HCT116 (cell line): ENCODE results near the gene PRKAG2. TPM values are rescaled to one million over a fixed set of nuclear protein-coding genes. Genes with fewer than 3 reads are reported as not detected.
A peak's percentile ranks its signal among the peaks of the same experiment; 100 is the strongest.

ENCODE experiments used
- ATAC-seq: fragments of 200-7000 bp; cut with Tn5 transposase; 2 replicates; pipeline ENCODE4 v1.9.1; 2020; ENCODE audit warnings: mild to moderate bottlenecking, moderate library complexity
- BruUV-seq: library from RNA; stranded (reverse); fragments of 400-500 nt; replicated peaks from 2 replicates; lab custom pipeline; 2021; lab: Mats Ljungman, UMichigan
- CTCF ChIA-PET: fragments of 300-600 bp; sonication (Branson Sonifier 250); formaldehyde crosslinking; loops from one replicate; lab custom pipeline; 2021; ENCODE audit warnings: antibody characterized with exemption; lab: Charles Lee
- POLR2A ChIA-PET: fragments of 300-600, 350-600 bp; sonication (Branson Sonifier 250); formaldehyde crosslinking; loops from one replicate; lab custom pipeline; 2021; ENCODE audit warnings: antibody characterized with exemption; lab: Charles Lee
- RAD21 ChIA-PET, 2 experiments: fragments of 300-600 bp; sonication (Branson Sonifier 250); formaldehyde crosslinking; loops; one replicate each; lab custom pipeline; 2023; ENCODE audit warnings: low total read pairs in 2 of 2; ENCODE audit not compliant: uncharacterized antibody in 2 of 2, unreplicated experiment in 2 of 2, low non-redundant PET in 1 of 2; lab: Charles Lee
- DNase-seq: peaks from one replicate; pipeline ENCODE4 v3.0.0-alpha.2; 2010; ENCODE audit warnings: low read depth, low spot score
- H2AFZ ChIP-seq: fragments of 200-600 bp; shearing (Covaris generic), sonication (generic); 2 replicates; pipeline ENCODE4 v1.6.1; 2017; ENCODE audit warnings: low read depth, mixed run types, mixed read lengths, antibody characterized with exemption, low read length; ENCODE audit not compliant: poor library complexity, severe bottlenecking
- H3K27ac ChIP-seq: 2 replicates; pipeline ENCODE4 v1.5.1; 2012; ENCODE audit warnings: low read depth, low read length
- H3K27me3 ChIP-seq: fragments of 200-600 bp; sonication (generic); 2 replicates; pipeline ENCODE4 v1.6.1; 2016; ENCODE audit warnings: mixed run types, low read length, mixed read lengths; ENCODE audit not compliant: insufficient read depth
- H3K36me3 ChIP-seq, 2 experiments: fragments of 200-500 bp in 1 of 2; fragments of 200-600 bp in 1 of 2; sonication (Bioruptor generic) in 1 of 2; sonication (generic) in 1 of 2; 2 replicates each; pipeline versions ENCODE4 v1.5.1 to v1.6.1; 2014 to 2016; ENCODE audit warnings: low read length in 2 of 2, inconsistent platforms in 1 of 2, mixed read lengths in 1 of 2, mixed run types in 1 of 2; ENCODE audit not compliant: insufficient read depth in 2 of 2, control insufficient read depth in 1 of 2
- H3K4me1 ChIP-seq, 2 experiments: fragments of 200-600 bp in 1 of 2; sonication (generic) in 1 of 2; 2 replicates each; pipeline versions ENCODE4 v1.5.1 to v1.6.1; 2012 to 2017; ENCODE audit warnings: low read length in 2 of 2, inconsistent platforms in 1 of 2, mild to moderate bottlenecking in 1 of 2, mixed read lengths in 1 of 2, mixed run types in 1 of 2, moderate library complexity in 1 of 2; ENCODE audit not compliant: insufficient read depth in 2 of 2, control insufficient read depth in 1 of 2
- H3K4me2 ChIP-seq: fragments of 200-600 bp; sonication (generic); 2 replicates; pipeline ENCODE4 v1.6.1; 2017; ENCODE audit warnings: mixed run types, low read length, mixed read lengths
- H3K4me3 ChIP-seq, 2 experiments: fragments of 200-600 bp in 1 of 2; sonication (generic) in 1 of 2; replicated peaks in 1 of 2; 2 replicates each; pipeline ENCODE4 v1.5.1; 2011 to 2016; ENCODE audit warnings: low read length in 2 of 2, control low read depth in 1 of 2, low read depth in 1 of 2, mild to moderate bottlenecking in 1 of 2, mixed read lengths in 1 of 2, mixed run types in 1 of 2
- H3K79me2 ChIP-seq: fragments of 200-600 bp; sonication (generic); 2 replicates; pipeline ENCODE4 v1.6.1; 2017; ENCODE audit warnings: mild to moderate bottlenecking, mixed run types, low read length, moderate library complexity, mixed read lengths; ENCODE audit not compliant: insufficient read depth
- H3K9ac ChIP-seq: fragments of 200-600 bp; sonication (generic); 2 replicates; pipeline ENCODE4 v1.6.1; 2016; ENCODE audit warnings: low read length, mixed read lengths
- H3K9me2 ChIP-seq: fragments of 200-600 bp; sonication (generic), shearing (Covaris generic); 2 replicates; pipeline ENCODE4 v1.6.1; 2017; ENCODE audit warnings: mixed run types, mild to moderate bottlenecking, moderate library complexity; ENCODE audit not compliant: insufficient read depth
- H3K9me3 ChIP-seq, 2 experiments: fragments of 200-500 bp in 1 of 2; fragments of 200-600 bp in 1 of 2; sonication (Bioruptor generic) in 1 of 2; sonication (generic) in 1 of 2; 2 replicates each; pipeline ENCODE4 v1.6.1; 2014 to 2017; ENCODE audit warnings: low read length in 2 of 2, mixed read lengths in 2 of 2, inconsistent platforms in 1 of 2, low read depth in 1 of 2, mild to moderate bottlenecking in 1 of 2, mixed run types in 1 of 2, moderate library complexity in 1 of 2; ENCODE audit not compliant: control insufficient read depth in 1 of 2, insufficient read depth in 1 of 2
- H4K20me1 ChIP-seq: fragments of 200-600 bp; sonication (generic), shearing (Covaris generic); 2 replicates; pipeline ENCODE4 v1.6.1; 2017; ENCODE audit warnings: mixed run types, mild to moderate bottlenecking, moderate library complexity; ENCODE audit not compliant: insufficient read depth
- ATF3 ChIP-seq: IDR thresholded peaks from 2 replicates; pipeline ENCODE4 v1.6.1; 2012
- CBX3 ChIP-seq: IDR thresholded peaks from 2 replicates; pipeline ENCODE4 v1.6.1; 2012; ENCODE audit warnings: low read depth
- CTCF ChIP-seq, 3 experiments: fragments of 200-600 bp in 1 of 3; sonication (generic) in 1 of 3; IDR thresholded peaks in 2 of 3; conservative IDR thresholded peaks in 1 of 3; 2 replicates each; pipeline ENCODE4 v1.5.1; 2012 to 2017; ENCODE audit warnings: low read depth in 2 of 3, low read length in 2 of 3, antibody characterized with exemption in 1 of 3, borderline replicate concordance in 1 of 3, control low read depth in 1 of 3, mild to moderate bottlenecking in 1 of 3, mixed read lengths in 1 of 3, mixed run types in 1 of 3, moderate library complexity in 1 of 3; ENCODE audit not compliant: insufficient read depth in 1 of 3
- ELF1 ChIP-seq: IDR thresholded peaks from 2 replicates; pipeline ENCODE4 v1.6.1; 2012; ENCODE audit warnings: low read depth, borderline replicate concordance
- EZH2 ChIP-seq: fragments of 200-600 bp; sonication (generic); IDR thresholded peaks from 2 replicates; pipeline ENCODE4 v1.6.1; 2017; ENCODE audit warnings: antibody characterized with exemption, mixed run types
- EZH2phosphoT487 ChIP-seq: fragments of 200-600 bp; IDR thresholded peaks from 2 replicates; pipeline ENCODE4 v1.6.1; 2018; ENCODE audit warnings: antibody characterized with exemption, borderline replicate concordance
- FOSL1 ChIP-seq: IDR thresholded peaks from 2 replicates; pipeline ENCODE4 v1.6.1; 2012; ENCODE audit warnings: low read depth
- JUND ChIP-seq: IDR thresholded peaks from 2 replicates; pipeline ENCODE4 v1.6.1; 2012
- MAX ChIP-seq: IDR thresholded peaks from 2 replicates; pipeline ENCODE4 v1.6.1; 2012
- POLR2AphosphoS5 ChIP-seq: IDR thresholded peaks from 2 replicates; pipeline ENCODE4 v1.6.1; 2011; ENCODE audit warnings: mild to moderate bottlenecking, low read depth, low read length, moderate library complexity
- RAD21 ChIP-seq: IDR thresholded peaks from 2 replicates; pipeline ENCODE4 v1.6.1; 2012; ENCODE audit warnings: low read depth, mild to moderate bottlenecking
- REST ChIP-seq: IDR thresholded peaks from 2 replicates; pipeline ENCODE4 v1.6.1; 2012; ENCODE audit warnings: low read depth
- TCF7L2 ChIP-seq: IDR thresholded peaks from 2 replicates; pipeline ENCODE4 v1.7.0; 2011; ENCODE audit warnings: borderline replicate concordance, inconsistent platforms; ENCODE audit not compliant: insufficient read depth, insufficient read length; ENCODE audit errors: extremely low read depth
- ZBTB33 ChIP-seq: IDR thresholded peaks from 2 replicates; pipeline ENCODE4 v1.6.1; 2011; ENCODE audit warnings: mild to moderate bottlenecking, low read length, moderate library complexity; ENCODE audit not compliant: insufficient replicate concordance; ENCODE audit errors: extremely low read depth
- ZNF274 ChIP-seq: fragments of 200-500 bp; sonication (Bioruptor generic); IDR thresholded peaks from 2 replicates; pipeline ENCODE4 v1.6.1; 2014; ENCODE audit warnings: mild to moderate bottlenecking, low read depth, low read length, inconsistent platforms
- intact Hi-C: fragments of 100-400 bp; cut with micrococcal nuclease; formaldehyde crosslinking; loops from 2 replicates; pipeline ENCODE4 v1.10.0; 2022
- total RNA-seq: library from RNA; stranded (reverse); gene quantifications from one replicate; pipeline ENCODE4 v1.2.1, GENCODE V29; 2021; ENCODE audit not compliant: unreplicated experiment

The PRKAG2 gene
- total RNA-seq, 1 experiment from 2014 or later: 23.6 TPM

GRCh38 chr7:151517601-151518104 lies 359.3 kb downstream of the PRKAG2 start:
- intact Hi-C loops: no loop called here
- Histone ChIP-seq H3K4me3 (peak overlapping the region; percentile 97 to 99), H3K79me2 (peaks cover 66% of the 10 kb centered on the region), H4K20me1 (peaks cover 36% of the 10 kb centered on the region), H2AFZ (no peak overlapping the region), H3K27ac (peak overlapping the region; percentile 97), H3K27me3 (no peaks in the 10 kb centered on the region), H3K4me2 (peak overlapping the region; percentile 85), H3K4me1 (peaks cover 16 to 42% of the 10 kb centered on the region in 2 experiments), H3K9me2 (no peaks in the 10 kb centered on the region), H3K9ac (peak overlapping the region; percentile 97), H3K36me3 (no peaks in the 10 kb centered on the region), H3K9me3 (no peaks in the 10 kb centered on the region)
- ChIA-PET POLR2A (no interaction called here), RAD21 (no interaction called here), CTCF (no interaction called here)
- DNase-seq: no peak
- TF ChIP-seq ATF3 (no peak), ZBTB33 (no peak), EZH2 (no peak), TCF7L2 (no peak), ELF1 (no peak), JUND (no peak), CTCF (IDR thresholded peaks at IDR 0.05 in 2 of 3, conservative IDR thresholded peaks at IDR 0.05 in 1 of 3; ENCODE audit: borderline replicate concordance in 1 of 3, insufficient read depth in 1 of 3, low read depth in 2 of 3, low read length in 2 of 3) (no peak), FOSL1 (no peak), ZNF274 (no peak), MAX (no peak), EZH2phosphoT487 (no peak), CBX3 (no peak), POLR2AphosphoS5 (no peak), RAD21 (no peak), REST (no peak)
- no TSS peak for BruUV-seq
- no peak for ATAC-seq
